ENCODE measurements around the gene FIP1L1. TPM values are rescaled to one million over a fixed set of nuclear protein-coding genes. Genes with fewer than 3 reads are reported as not detected.

FIP1L1 gene
- total RNA-seq, 4 donors from 2014 or later, result 31.9 to 44.4 (median 39.6) TPM

GRCh38 chr4:53371843-53372521 lies 5.5 kb upstream of the FIP1L1 start:
- Histone ChIP-seq H3K27me3 (peaks cover 0 to 38% (median 0%) of the 10 kb centered on the region in 4 donors), H3K27ac (replicated peaks in 1 of 4) (no peak overlapping the region), H3K36me3 (no peaks in the 10 kb centered on the region), H3K9me3 (no peaks in the 10 kb centered on the region), H3K4me3 (no peak overlapping the region), H3K4me1 (peaks cover 0 to 4% (median 3%) of the 10 kb centered on the region in 4 donors)
- intact Hi-C loops (cut with DNase I), result loop anchor here (10.0 kb wide), 2 partner anchors 357 to 693 kb away; partner anchors contain the start of gene CHIC2
- TF ChIP-seq POLR2A (IDR thresholded peaks at IDR 0.05; ENCODE audit: low read depth), result no peak
- no peak for TF ChIP-seq EP300 (IDR thresholded peaks at IDR 0.05)
- TF ChIP-seq CTCF (IDR thresholded peaks at IDR 0.05), result no peak
- no peak for TF ChIP-seq POLR2AphosphoS5 (IDR thresholded peaks at IDR 0.05)
- DNase-seq (ENCODE audit: extremely low spot score), result no peak
- 83% methylated on average over 4 of the region's 4 CpGs for WGBS

GRCh38 chr4:53374777-53375258 lies 2.6 kb upstream of the FIP1L1 start:
- H3K27me3 ChIP-seq, result peaks cover 0 to 24% (median 0%) of the 10 kb centered on the region in 4 donors
- H3K36me3 ChIP-seq, result no peaks in the 10 kb centered on the region
- no peak overlapping the region for H3K27ac ChIP-seq (replicated peaks in 1 of 4)
- peaks cover 3 to 25% (median 21%) of the 10 kb centered on the region in 4 donors for H3K4me1 ChIP-seq
- intact Hi-C loops (cut with DNase I), result loop anchor here (10.0 kb wide), 2 partner anchors 360 to 690 kb away; partner anchors contain the start of gene CHIC2
- no peak overlapping the region for H3K4me3 ChIP-seq
- TF ChIP-seq POLR2A (IDR thresholded peaks at IDR 0.05; ENCODE audit: low read depth) (no peak), POLR2AphosphoS5 (IDR thresholded peaks at IDR 0.05) (no peak), CTCF (IDR thresholded peaks at IDR 0.05) (no peak), EP300 (IDR thresholded peaks at IDR 0.05) (no peak)
- DNase-seq (ENCODE audit: extremely low spot score), result no peak
- no peaks in the 10 kb centered on the region for H3K9me3 ChIP-seq
- WGBS, result 86% methylated on average over 4 of the region's 4 CpGs

- H3K4me3 ChIP-seq, result peak overlapping the region; percentile 68 to 97 (median 92)
- intact Hi-C loops (cut with DNase I), result loop anchor here (10.0 kb wide), 2 partner anchors 362 to 688 kb away; partner anchors contain the start of gene CHIC2
- peaks cover 0 to 4% (median 0%) of the 10 kb centered on the region in 4 donors for H3K36me3 ChIP-seq
- DNase-seq (ENCODE audit: extremely low spot score), result no peak
- H3K27me3 ChIP-seq, result peaks cover 0 to 7% (median 0%) of the 10 kb centered on the region in 4 donors
- H3K4me1 ChIP-seq, result peaks cover 3 to 32% (median 26%) of the 10 kb centered on the region in 4 donors
- no peaks in the 10 kb centered on the region for H3K9me3 ChIP-seq
- peak overlapping the region; percentile 83 to 91 (median 90) for H3K27ac ChIP-seq (replicated peaks in 1 of 4)
- TF ChIP-seq POLR2A (IDR thresholded peaks at IDR 0.05; ENCODE audit: low read depth), result no peak
- no peak for TF ChIP-seq CTCF (IDR thresholded peaks at IDR 0.05)
- TF ChIP-seq POLR2AphosphoS5 (IDR thresholded peaks at IDR 0.05), result no peak
- TF ChIP-seq EP300 (IDR thresholded peaks at IDR 0.05), result no peak
- 50% methylated on average over 5 of the region's 5 CpGs for WGBS
Measured at GRCh38 chr4:53376900-53377299, 541 bp upstream of the FIP1L1 start.

GRCh38 chr4:53378171-53378482 lies 686 bp downstream of the FIP1L1 start:
- TF ChIP-seq EP300 (IDR thresholded peaks at IDR 0.05) (no peak), POLR2AphosphoS5 (IDR thresholded peaks at IDR 0.05) (no peak), CTCF (IDR thresholded peaks at IDR 0.05) (no peak), POLR2A (IDR thresholded peaks at IDR 0.05; ENCODE audit: low read depth) (no peak)
- WGBS, result 0% methylated on average over 10 of the region's 10 CpGs
- H3K27ac ChIP-seq (replicated peaks in 1 of 4), result peak overlapping the region; percentile 83 to 91 (median 90)
- H3K36me3 ChIP-seq, result peaks cover 0 to 12% (median 5%) of the 10 kb centered on the region in 4 donors
- DNase-seq (ENCODE audit: extremely low spot score), result no peak
- no peaks in the 10 kb centered on the region for H3K9me3 ChIP-seq
- H3K4me3 ChIP-seq, result peak overlapping the region; percentile 68 to 97 (median 92)
- no peaks in the 10 kb centered on the region for H3K27me3 ChIP-seq
- intact Hi-C loops (cut with DNase I), result loop anchor here (10.0 kb wide), 2 partner anchors 363 to 687 kb away; partner anchors contain the start of gene CHIC2
- H3K4me1 ChIP-seq, result peaks cover 3 to 32% (median 26%) of the 10 kb centered on the region in 4 donors

All from esophagus muscularis mucosa (tissue), 4 donors.